NK-92 (cell line): ENCODE results near the gene GRIK3.
"Not testable (repeated sequence)": the region's sequence is repeated elsewhere in the genome, so short reads cannot be mapped to it uniquely, and the experiment has no call there.

ENCODE experiments used
- DNase-seq: peaks from one replicate; lab custom pipeline; 2025; ENCODE audit not compliant: unreplicated experiment; lab: John Stamatoyannopoulos, UW

Gene GRIK3

DNA sequence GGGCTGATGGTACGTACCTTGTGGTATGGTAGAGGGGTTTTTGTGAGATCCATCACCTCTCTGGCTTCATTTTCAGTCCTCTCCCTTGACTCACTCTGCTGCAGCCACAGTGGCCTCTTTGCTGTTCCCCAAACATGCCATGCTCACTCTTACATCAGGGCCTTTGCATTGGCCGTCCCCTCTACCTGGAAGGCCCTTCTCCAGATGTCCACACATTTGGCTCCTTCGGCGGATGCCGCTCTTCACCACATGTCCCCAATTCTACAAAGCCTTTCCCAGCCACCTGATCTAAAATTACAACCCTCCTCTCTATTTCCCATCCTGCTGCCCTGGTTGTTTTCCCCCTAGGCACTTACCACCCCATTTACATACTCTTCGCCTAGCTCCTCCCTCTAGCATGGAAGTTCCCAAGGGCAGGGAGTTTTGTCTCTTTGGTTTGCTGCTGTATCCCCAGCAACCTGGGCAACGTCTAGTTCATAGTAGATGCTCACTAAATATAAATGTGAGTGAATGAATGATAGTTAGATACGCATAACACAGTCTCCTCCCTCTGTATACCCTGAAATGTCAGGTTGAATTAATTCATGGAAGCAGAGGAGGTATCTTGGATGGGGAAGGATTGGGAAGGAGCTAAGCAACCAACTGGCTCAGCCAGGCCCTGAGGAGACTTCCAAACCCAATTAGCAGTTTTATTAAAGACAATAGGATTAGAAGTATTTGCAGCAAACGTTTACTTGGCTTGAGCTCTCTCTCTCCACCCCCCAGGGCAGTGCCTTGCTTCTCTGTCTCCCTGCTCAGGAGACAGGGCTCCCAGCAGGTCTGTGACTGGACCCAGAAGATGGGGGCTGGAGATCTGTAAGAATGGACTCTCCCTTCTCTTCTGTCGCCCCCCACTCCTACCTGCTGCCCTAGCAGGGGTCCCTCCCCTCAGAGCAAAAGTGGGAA is 264.2 kb downstream of the GRIK3 start:
- DNase-seq = no peak

DNA sequence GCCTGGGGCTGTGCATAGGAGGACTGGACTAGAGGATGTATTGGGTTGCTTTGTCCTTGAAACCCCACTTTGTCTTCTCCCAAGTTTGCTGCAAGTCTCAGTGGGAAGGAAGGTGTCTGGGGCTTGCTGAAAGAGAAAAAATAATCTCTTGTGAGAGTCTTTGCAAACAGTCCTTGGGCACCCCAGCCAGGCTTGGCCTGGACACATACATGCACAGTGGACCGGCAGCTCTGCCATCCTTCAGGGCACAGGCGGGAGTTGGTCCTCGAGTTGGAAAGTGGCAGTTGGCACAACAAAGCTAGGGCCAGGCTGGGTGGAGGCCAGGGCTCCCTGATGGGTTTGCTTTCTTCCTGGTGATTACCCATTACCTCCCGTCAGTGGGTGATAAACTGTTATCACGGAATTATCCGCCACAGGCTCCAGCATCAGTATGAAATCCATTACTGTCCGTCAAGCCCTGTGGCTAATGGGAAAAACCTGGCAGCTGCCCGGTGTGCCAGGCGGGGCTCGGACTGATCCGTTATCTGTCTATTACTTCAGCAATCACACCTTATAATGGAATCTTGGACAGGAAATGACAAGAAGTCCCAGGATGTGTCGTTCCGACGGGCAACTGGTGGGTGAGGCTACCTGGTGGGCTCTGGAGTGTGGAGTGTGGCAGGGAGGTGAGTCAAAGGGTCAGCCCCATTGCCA is 265.7 kb downstream of the GRIK3 start:
- DNase-seq = no peak

GRCh38 chr1:36767429-36767828 is 266.9 kb downstream of the GRIK3 start:
- not testable (repeated sequence) for DNase-seq

GRCh38 chr1:36766481-36766880 is 267.8 kb downstream of the GRIK3 start:
- no peak for DNase-seq

DNA sequence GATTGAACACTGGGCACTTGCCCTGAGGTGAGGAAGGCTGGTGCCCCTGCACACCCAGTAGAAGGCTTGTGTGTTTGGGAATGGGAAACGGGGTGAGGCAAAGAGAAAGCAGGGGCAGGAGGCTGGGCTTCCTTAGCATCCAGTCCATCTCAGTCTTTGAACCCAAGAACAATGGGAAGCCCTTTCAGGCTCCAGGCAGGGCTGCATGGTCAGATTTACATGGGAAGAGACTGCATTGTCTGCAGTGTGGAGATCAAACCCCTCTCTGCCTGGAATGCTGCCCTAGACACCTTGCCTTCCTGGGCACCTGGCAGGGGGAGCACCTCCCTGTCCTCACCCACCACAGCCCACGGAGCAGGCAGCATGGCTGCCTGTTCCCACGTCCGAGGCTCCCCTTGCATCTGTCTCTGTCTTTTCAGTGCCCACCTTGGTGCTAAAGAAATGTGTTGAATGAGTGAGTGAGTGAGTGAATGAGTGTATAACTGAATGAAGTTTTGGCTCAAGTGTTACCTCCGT is 268.5 kb downstream of the GRIK3 start:
- DNase-seq = no peak

DNA sequence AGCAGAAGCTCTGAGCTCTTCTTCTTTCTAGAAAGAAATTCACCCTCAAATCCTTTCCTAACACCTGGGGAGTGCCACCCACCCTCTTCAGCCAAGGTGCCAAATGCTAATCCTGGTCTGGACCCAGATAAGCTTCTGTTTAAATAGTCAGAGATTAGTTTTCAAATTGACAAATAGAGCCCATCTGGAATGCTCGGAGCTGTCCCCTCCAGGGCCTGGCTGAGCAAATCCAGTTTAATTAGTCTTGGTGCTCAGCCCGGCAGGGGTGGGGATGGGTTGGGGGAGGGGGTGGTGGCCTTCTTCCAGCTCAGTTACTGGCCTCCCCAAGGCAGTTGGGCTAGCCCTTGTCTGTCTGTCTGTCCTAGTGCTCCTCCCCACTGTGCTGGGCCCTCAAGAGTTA is 269.5 kb downstream of the GRIK3 start:
- no peak for DNase-seq

- no peak for DNase-seq
These were observed 270.5 kb downstream of the GRIK3 start for GRCh38 chr1:36763771-36764170.

DNA sequence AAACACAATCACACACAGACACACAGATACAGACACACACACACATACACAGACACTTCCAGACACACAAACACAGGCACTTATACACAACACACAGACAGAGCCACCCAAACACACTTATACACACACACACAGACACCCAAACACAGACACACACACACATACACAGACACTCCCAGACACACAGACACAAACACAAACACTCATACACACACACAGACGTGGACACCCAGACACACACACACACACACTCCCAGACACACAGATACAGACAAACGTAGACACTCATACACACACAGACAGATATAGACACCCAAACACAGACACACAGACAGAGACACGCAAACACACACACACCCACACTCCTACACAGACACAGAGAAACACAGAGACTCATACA is 272.1 kb downstream of the GRIK3 start:
- DNase-seq = no peak

DNA sequence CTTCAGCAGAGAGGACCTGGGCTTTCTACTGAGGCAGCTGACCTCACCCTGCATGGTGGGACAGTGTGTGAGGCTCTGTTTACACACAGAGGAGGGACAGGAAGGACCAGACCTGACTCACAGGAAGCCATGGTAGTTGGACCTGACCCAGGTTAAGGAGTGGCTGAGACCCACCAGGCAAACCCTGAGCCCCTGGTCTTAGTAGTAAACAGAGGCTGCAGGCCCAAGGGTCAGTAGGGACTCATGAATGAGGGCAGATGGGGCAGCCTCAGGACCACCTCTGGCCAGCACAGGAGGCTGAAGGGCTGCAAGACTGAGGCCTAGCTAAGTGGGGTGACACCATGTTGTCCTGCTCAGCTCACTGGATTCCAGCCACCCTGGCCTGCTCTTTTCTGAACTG is 273.2 kb downstream of the GRIK3 start:
- no peak for DNase-seq

- no peak for DNase-seq
These were observed 274.2 kb downstream of the GRIK3 start for GRCh38 chr1:36760081-36760480.

GRCh38 chr1:36759355-36759754 is 275.0 kb downstream of the GRIK3 start:
- no peak for DNase-seq

DNA sequence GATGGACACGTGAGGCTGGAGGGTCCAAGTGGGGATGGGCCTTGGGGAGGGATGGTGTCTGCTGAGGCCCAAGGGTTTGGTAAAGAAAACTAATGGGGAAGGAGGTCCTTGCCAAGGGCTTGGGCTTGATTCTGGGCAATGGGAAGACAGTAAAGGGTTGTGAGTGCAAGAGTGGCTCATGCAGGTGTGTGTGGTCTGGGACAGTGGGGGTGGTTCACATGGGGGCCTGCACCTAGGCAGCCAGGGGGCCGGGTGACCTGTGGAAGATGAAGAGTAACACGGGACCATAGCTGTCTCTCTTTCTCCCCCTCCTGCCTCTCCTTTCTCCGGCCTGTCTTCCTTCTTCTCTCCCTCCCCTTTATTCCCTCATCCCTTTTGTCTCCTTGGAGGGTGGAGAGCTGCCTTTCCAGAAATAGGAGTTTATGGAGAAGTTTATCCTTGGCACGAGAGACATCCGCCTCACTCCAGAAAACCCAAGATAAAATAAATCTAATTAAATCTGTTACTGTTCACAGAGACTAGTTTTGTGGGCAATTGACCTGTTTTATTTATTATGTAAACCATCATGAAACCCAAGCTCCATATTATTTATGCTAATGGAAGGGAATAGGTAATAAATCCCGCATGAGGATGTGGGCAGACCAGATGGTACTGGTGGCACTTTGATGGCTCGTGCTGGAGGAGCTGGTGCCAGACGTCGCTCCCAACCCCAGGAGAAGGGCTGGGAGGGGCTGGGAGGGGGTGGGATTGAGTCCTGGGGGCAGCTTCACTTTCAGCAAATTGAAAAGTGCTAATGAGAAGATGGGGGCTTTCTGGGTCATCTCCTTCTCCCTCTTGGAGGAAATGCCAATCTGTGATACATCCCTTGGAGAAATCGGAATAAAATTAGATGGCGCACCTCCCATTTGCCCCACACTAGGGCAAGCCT is 278.7 kb downstream of the GRIK3 start:
- DNase-seq = no peak

GRCh38 chr1:36754366-36754765 is 279.9 kb downstream of the GRIK3 start:
- no peak for DNase-seq

GRCh38 chr1:36753451-36753850 is 280.9 kb downstream of the GRIK3 start:
- DNase-seq = no peak

DNA sequence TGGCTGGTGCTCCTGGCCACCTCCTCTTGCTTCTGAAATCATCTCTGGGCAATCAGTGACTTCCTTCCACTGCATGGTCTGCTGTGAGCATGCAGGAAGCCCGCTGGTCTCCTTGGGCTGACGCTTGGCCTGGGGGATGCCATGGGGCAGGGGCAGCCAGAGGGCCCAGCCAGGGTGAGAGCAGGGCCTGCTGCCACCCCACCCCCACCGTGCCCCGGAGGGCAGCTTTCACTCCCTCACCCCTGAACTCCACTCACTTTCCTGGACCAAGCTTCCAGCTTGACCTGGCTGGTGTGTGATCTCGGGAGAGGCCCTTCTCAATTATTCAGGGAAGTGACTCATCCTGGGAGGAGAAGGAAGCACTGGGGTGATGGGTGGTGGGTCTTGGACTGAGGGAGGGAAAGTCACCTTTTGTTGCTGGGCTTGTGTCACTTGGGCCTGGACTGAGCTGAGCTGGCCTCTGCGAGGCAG is 281.4 kb downstream of the GRIK3 start:
- DNase-seq = no peak

- no peak for DNase-seq
These were observed 281.9 kb downstream of the GRIK3 start for GRCh38 chr1:36752431-36752830.

DNA sequence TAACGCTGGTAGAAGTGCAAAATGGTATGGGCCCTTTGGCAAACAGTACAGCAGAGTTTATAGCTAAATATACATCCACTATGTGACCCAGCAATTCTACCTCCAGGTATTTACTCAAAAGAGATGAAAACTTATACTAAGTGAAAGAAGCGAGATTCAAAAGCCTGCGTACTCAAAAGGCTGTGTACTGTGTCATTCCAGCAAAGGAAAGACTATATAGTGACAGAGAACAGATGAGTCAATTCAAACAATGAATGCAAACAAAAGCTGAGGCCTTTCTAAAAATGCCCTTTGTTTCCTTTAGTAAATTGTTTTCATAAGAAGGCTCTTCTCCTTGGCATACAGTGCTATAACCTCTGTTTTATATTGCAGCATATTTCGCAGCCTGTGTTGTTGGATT is 282.8 kb downstream of the GRIK3 start:
- DNase-seq = no peak

DNA sequence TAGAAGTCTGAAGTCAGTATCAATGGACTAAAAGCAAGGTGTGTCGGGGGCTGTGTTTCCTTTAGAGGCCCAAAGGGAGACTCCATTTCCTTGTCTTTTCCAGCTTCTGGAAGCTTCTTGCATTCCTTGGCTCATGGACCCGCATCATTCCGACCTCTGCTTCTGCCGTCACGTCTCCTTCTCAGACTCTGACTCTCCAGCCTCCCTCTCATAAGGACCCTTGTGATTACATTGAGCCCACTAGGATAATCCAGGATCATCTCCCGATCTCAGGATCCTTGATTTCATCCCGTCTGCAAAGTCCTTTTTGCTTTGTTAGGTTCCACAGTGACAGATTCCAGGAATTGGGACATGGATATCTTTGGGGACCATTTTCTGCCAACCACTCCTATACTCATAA is 285.8 kb downstream of the GRIK3 start:
- no peak for DNase-seq
